Measurements from ENCODE around the gene STKLD1.

STKLD1 gene

GRCh38 chr9:133417541-133418461 lies 41.6 kb downstream of the STKLD1 start, which contains the start of gene REXO4:
REXO4 (minus strand) TSS chr9:133418010; CDS start chr9:133417844, 166 bp downstream.
- peak; percentile 94 for DNase-seq (ENCODE audit: low spot score)

GRCh38 chr9:133419005-133419404 lies 42.8 kb downstream of the STKLD1 start:
- no peak for DNase-seq (ENCODE audit: low spot score)

GRCh38 chr9:133420392-133420827 lies 44.2 kb downstream of the STKLD1 start:
- peak; percentile 86 for DNase-seq (ENCODE audit: low spot score)

GRCh38 chr9:133421615-133422542 lies 45.7 kb downstream of the STKLD1 start, which contains the start of gene ADAMTS13:
ADAMTS13 (plus strand) TSS chr9:133422367; CDS start chr9:133422444, 77 bp downstream.
- DNase-seq (ENCODE audit: low spot score) = peak; percentile 61

GRCh38 chr9:133423216-133423615 lies 47.0 kb downstream of the STKLD1 start:
- no peak for DNase-seq (ENCODE audit: low spot score)

GRCh38 chr9:133424187-133424586 lies 48.0 kb downstream of the STKLD1 start:
- DNase-seq (ENCODE audit: low spot score) = no peak

- no peak for DNase-seq (ENCODE audit: low spot score)
Measured at GRCh38 chr9:133425049-133425632, 49.0 kb downstream of the STKLD1 start.

GRCh38 chr9:133426011-133426410 lies 49.8 kb downstream of the STKLD1 start:
- DNase-seq (ENCODE audit: low spot score) = no peak

- DNase-seq (ENCODE audit: low spot score) = no peak
Measured at GRCh38 chr9:133427658-133428348, 51.6 kb downstream of the STKLD1 start.

- no peak for DNase-seq (ENCODE audit: low spot score)
Measured at GRCh38 chr9:133428617-133429101, 52.5 kb downstream of the STKLD1 start.

GRCh38 chr9:133429214-133429613 lies 53.0 kb downstream of the STKLD1 start:
- no peak for DNase-seq (ENCODE audit: low spot score)

- DNase-seq (ENCODE audit: low spot score) = no peak
Measured at GRCh38 chr9:133429641-133430161, 53.5 kb downstream of the STKLD1 start.

- DNase-seq (ENCODE audit: low spot score) = no peak
Measured at GRCh38 chr9:133430244-133430643, 54.1 kb downstream of the STKLD1 start.

GRCh38 chr9:133433351-133433843 lies 57.2 kb downstream of the STKLD1 start:
- no peak for DNase-seq (ENCODE audit: low spot score)

GRCh38 chr9:133436681-133437080 lies 60.5 kb downstream of the STKLD1 start:
- DNase-seq (ENCODE audit: low spot score) = no peak

- peak; percentile 48 for DNase-seq (ENCODE audit: low spot score)
Measured at GRCh38 chr9:133437753-133438531, 61.8 kb downstream of the STKLD1 start.

- no peak for DNase-seq (ENCODE audit: low spot score)
Measured at GRCh38 chr9:133439337-133439736, 63.2 kb downstream of the STKLD1 start.

GRCh38 chr9:133440874-133441273 lies 64.7 kb downstream of the STKLD1 start:
- DNase-seq (ENCODE audit: low spot score) = peak; percentile 86

- DNase-seq (ENCODE audit: low spot score) = no peak
Measured at GRCh38 chr9:133441571-133441970, 65.4 kb downstream of the STKLD1 start.

- no peak for DNase-seq (ENCODE audit: low spot score)
Measured at GRCh38 chr9:133443248-133443647, 67.1 kb downstream of the STKLD1 start.

All from NAMALWA (cell line).